ENCODE data around the gene SARM1.
A peak's percentile ranks its signal among the peaks of the same experiment; 100 is the strongest.

SARM1 gene

DNA sequence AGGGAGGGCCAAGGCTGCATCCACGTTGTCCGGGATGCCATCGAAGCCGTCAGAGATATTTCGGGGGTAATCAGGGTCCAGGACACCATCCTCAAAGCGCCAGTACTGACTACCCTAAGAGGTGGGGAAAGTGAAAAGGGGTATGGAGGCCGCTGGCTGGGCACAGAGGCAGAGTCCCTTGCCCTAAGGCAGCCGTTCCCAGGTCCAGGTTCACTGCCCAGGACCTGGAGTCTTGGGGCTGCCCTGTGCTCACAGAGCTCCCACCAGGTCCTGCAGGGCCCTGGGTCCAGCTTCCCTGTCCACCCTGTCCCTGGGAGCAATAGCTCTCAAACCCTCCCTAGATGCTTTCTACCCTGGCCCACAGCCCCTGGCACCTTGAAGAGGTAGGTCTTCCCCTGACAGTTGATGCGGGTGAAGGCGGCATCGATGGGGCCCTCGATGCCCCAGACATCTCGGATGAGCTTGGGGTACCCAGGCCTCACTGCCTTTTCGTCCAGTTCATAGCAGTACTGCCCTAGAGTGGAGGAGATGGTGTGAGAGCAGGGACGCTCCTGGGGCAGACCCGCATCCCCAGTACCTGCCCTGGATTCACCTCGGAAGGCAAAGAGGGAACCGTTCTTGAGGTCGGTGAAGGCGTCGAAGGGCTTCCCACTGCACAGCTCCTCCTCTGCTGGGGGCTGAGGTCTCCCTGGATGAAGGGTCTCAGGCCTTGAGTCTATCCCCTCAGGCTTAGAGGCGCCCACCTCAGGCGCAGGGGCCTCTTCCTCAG, 2.4 kb upstream of the SARM1 start:
- DNase-seq (ENCODE audit: low spot score) = no peak

DNA sequence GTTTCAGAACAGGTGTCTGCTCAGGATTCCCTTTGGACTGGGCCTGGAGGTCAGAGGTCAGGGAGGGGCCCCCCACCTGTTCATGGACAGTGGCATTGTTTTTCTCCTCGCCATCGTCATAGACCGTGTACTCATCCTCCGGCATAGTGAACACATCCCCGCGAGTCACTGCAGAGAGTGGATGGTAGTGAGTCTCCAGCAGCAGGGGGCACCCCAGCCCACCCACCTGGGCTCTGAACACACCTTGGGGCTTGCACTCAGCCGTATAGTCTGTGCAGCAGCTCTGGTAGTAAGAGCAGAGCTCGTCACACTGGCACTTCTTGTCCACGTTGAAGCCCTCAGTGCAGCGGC, 1.8 kb upstream of the SARM1 start:
- DNase-seq (ENCODE audit: low spot score) = no peak

DNA sequence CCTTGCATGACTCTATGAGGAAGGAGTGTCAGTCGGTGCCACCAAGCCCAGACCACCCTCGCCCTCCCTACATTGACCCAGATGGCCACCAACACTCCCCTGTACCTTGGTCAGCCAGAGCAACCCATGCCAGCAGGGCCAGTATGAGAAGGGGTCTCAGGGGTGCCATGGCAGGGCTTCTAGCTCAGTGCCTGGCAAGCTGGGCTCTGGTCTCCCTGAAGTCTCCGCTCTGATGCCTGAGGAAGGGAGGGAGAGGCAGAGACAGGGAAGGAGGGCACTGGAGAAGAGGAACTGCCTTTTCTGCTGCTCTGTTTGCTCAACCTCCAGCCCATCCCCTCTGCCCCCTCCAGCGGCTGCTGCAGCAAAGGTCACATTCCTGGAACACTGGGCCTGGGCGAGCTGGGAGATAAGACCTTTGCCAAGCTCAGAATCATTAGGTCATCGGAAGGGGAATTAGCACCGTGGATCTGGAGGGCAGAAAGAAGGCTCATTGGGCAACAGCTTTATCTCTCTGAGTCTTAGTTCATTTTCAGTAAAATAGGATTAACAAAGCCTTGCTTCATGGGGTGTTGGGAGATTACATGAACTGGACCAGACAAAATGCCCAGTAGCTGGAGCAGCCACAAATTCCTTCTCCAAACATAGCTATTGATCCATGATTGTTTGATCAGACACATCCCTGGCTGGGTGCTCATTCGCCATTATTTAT, 1.3 kb upstream of the SARM1 start, which contains the start of gene VTN:
Gene VTN (minus strand): TSS at position 273 of the 709 bp plus-strand sequence. CDS start 104 bp downstream, at position 169.
- no peak for DNase-seq (ENCODE audit: low spot score)

DNA sequence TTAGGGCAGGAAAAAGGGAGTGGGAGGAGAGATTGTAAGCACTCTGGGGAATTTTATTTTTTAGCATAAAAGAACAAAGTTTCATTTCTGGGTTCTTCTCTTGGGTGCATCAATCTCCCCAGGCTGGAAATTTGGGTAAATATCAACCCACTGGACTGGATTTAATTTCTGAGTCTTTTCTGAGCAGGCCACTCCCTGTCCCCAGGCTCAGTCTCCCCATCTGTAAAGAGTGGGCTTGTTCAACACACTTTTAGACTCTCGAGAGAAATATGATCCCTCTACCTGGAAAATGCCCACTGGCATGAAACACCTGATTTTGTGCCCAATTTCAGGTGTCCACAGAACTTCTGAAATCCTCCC, 770 bp upstream of the SARM1 start:
- no peak for DNase-seq (ENCODE audit: low spot score)

DNA sequence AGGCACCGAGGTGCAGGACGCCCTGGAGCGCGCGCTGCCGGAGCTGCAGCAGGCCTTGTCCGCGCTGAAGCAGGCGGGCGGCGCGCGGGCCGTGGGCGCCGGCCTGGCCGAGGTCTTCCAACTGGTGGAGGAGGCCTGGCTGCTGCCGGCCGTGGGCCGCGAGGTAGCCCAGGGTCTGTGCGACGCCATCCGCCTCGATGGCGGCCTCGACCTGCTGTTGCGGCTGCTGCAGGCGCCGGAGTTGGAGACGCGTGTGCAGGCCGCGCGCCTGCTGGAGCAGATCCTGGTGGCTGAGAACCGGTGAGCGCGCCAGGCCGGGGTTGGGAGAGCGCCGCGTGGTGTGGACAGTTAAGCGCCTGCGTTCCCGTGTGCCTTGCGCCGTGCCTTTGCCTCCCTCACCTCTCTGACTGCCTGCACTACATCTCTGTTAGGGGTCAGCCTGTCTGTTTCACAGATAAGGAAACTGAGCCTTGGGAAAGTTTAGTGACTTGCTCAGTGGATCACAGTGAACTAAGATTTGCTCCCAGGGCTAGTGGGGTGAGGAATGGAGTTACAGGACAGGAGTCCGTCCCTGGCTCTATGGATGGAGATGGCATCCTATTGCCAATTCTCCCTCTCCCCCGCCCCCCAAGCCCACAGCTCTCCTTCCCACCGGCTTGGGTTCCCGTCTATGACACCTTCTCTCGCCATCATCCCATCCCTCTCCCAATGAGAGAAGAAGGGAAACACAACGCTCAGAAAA, 880 bp downstream of the SARM1 start:
- peak; percentile 36 for DNase-seq (ENCODE audit: low spot score)

DNA sequence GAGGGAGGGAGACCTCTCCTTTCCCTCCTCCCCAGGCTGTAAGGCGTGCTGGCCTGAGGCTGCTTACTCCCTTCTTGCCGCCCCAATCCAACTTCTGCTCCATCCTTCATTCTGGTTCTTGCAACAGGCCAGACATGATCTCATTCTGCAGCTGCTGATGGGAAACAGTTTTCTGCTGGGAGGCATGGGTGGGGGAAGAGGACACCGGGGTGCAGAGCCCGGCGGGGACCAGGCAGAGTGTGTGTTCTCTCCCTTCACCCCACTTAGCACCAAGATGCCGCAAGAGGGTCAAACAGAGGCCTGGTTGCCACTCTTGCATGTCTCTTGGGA, 1.4 kb downstream of the SARM1 start:
- no peak for DNase-seq (ENCODE audit: low spot score)

DNA sequence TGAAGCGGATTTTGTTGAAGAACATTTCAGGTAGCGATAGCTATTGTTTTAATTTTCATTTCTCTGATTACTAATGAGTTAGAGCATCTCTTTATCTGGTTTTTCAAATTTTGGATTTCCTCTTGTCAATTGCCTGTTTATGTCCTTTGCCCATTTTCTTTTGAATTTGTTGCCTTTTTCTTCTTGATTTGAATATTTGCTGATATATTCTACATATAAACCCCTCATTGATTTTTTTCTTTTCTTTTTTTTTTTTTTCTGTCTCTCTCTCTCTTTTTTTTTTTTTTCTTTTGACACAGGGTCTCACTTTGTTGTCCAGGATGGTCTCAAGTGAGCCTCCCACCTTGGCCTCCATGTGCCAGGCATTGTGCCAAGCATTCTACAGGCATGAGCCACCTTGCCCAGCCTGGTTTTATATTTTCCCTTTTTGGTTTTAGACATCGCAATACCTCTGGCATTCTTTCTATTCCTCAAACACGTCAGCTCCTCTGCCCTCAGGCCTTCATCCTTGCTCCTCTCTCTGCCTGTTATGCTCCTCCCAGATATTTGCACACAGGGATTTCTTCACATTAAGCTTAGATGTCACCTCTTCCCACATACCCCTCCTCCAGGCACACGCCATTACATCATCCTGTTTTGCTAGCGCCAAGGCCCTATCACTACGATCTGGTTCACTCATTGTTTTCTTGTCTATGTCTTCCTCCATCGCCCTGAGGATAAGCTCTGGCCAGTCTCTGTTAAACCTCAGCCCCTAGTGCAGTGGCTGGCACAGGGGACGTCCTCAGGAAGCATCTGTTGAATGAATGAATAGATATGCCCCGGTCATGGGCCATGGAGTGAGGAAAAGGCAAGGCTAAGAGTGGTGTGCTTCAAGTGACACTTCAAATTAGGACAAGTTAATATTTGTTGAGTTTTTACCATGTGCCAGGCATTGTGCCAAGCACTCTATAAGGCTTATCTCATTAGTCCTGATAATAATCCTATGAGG, 8.6 kb downstream of the SARM1 start:
- no peak for DNase-seq (ENCODE audit: low spot score)

DNA sequence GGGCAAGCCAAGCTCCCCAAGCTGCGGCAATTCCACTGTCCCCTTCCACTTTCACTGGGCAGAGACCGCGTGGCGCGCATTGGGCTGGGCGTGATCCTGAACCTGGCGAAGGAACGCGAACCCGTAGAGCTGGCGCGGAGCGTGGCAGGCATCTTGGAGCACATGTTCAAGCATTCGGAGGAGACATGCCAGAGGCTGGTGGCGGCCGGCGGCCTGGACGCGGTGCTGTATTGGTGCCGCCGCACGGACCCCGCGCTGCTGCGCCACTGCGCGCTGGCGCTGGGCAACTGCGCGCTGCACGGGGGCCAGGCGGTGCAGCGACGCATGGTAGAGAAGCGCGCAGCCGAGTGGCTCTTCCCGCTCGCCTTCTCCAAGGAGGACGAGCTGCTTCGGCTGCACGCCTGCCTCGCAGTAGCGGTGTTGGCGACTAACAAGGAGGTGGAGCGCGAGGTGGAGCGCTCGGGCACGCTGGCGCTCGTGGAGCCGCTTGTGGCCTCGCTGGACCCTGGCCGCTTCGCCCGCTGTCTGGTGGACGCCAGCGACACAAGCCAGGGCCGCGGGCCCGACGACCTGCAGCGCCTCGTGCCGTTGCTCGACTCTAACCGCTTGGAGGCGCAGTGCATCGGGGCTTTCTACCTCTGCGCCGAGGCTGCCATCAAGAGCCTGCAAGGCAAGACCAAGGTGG, 9.8 kb downstream of the SARM1 start:
- no peak for DNase-seq (ENCODE audit: low spot score)

DNA sequence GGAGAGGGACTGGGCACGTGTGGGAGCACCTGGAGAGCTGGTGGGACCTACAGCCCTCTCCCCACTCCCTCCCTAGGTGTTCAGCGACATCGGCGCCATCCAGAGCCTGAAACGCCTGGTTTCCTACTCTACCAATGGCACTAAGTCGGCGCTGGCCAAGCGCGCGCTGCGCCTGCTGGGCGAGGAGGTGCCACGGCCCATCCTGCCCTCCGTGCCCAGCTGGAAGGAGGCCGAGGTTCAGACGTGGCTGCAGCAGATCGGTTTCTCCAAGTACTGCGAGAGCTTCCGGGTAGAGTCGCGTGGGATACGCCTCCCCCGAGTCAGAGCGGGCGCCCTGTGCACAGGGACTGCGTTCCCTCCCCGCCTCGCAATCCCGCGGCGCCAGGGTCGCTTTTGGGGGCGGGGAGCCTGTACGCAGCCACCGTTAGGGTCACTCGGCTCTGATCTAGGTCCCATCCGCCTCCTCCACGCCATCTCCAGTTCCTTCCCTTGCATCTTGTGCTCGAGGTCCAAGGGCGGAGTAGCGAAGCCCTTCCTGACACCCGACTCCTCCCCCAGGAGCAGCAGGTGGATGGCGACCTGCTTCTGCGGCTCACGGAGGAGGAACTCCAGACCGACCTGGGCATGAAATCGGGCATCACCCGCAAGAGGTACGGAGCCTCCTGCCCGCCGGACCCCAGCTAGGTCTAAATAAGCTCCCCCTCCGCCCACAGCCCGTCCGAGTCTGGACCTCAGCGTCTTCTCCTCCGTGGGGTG, 13.0 kb downstream of the SARM1 start:
- DNase-seq (ENCODE audit: low spot score) = peak; percentile 33

DNA sequence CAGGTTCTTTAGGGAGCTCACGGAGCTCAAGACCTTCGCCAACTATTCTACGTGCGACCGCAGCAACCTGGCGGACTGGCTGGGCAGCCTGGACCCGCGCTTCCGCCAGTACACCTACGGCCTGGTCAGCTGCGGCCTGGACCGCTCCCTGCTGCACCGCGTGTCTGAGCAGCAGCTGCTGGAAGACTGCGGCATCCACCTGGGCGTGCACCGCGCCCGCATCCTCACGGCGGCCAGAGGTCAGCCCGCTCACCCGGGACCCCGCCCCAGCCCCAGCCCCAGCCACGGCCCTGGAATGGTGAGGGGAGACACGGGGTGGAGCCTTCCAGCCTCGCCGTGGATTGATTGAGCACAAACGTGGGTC, 13.5 kb downstream of the SARM1 start:
- no peak for DNase-seq (ENCODE audit: low spot score)

DNA sequence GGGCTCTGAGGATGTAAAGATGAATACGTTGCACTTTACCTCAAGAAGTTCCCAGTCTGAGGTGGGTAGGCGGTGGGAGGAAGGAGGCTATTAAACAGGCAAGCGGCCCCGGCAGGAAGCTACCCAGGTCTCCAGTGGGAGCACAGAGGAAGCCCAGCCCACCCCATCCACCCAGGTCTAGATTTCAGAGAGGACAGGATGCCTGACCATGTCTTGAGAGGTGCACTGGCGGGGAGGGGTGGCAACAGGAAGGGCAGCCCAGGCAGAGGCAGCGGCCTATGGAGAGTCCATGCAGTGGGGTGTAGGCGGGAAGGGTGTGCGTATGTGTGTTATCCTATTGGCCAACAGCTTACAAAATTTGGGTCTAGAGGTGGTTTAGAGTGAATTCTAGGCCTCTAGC, 13.9 kb downstream of the SARM1 start:
- DNase-seq (ENCODE audit: low spot score) = no peak

DNA sequence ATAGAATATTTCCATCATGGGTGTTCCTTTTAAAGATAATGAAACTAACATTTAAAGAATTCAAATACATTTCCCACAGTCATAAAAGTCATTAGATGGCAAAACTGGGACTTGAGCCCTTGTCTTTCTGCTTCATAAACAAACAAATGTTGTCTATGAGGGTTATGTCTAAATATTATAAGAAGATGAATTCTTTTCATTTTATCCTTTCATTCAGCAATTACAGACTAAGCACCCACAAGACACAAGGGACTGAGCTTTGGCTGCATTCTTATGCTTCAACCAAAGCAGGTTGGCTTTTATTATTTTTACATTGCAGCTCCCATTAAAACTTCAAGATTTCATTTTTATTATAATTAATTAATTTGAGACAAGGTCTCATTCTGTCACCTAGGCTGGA, 14.9 kb downstream of the SARM1 start:
- DNase-seq (ENCODE audit: low spot score) = no peak

DNA sequence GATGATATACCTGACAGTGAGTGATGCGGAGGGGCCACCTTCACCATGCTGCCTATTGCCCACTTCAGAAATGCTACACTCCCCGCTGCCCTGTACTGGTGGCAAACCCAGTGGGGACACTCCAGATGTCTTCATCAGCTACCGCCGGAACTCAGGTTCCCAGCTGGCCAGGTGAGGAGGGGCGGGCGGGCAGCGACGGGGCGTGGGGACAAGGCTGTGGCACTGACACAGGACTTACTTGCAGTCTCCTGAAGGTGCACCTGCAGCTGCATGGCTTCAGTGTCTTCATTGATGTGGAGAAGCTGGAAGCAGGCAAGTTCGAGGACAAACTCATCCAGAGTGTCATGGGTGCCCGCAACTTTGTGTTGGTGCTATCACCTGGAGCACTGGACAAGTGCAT, 16.6 kb downstream of the SARM1 start:
- no peak for DNase-seq (ENCODE audit: low spot score)

DNA sequence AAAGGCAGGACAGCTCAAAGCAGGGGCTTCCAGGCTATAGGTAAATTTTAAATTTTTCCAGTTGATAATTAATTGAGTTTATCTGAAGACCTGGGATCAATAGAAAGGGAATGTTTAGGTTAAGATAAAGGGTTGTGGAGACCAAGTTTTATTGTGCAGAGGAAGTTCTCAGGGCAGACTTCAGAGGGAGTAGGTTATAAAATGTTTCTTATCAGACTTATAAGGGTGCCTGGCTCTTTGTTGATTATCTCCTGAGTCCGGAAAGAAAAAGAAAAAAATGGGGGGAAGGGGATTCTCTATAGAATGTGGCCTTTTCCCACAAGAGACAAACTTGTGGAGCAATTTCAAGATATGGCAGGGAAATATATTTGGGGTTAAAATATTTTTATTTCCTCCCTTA, 18.6 kb downstream of the SARM1 start:
- DNase-seq (ENCODE audit: low spot score) = no peak

DNA sequence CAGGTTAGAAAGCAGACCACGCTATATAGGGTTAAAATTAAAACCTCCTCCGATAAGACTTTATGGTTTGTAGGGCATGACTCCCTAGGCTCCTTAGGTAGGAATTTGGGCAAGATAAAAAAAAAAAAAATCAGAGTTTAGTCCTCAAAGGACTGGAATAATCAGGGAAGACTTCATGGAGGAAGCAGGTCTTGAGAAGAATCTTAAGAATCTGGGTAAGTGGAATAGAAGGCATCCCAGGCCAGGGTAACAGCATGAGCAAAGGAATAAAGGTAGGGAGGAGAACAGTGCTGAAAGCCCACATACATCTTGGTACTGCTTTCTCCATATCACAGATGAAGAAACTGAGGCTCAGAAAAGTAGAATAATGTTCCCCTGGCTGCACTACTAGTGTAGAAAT, 19.1 kb downstream of the SARM1 start:
- no peak for DNase-seq (ENCODE audit: low spot score)

DNA sequence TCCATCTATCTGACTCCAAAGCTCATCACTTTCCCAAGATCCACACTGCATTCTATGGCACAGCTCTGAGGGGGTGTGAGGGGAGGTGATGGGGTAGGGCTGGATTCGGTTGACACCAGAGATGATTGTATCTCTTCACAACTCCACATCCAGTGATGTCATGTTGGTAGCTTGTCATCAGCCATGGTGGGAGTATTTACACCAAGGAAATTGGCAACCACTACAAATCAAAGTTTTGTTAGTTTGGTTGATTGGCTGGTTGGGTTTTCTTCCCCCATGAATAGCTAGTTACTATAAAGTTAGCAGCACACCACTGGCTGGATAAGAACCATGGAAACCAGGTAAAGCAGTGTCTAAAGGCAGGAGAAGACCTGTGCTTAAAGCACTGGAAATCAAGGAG, 19.5 kb downstream of the SARM1 start:
- DNase-seq (ENCODE audit: low spot score) = no peak

DNA sequence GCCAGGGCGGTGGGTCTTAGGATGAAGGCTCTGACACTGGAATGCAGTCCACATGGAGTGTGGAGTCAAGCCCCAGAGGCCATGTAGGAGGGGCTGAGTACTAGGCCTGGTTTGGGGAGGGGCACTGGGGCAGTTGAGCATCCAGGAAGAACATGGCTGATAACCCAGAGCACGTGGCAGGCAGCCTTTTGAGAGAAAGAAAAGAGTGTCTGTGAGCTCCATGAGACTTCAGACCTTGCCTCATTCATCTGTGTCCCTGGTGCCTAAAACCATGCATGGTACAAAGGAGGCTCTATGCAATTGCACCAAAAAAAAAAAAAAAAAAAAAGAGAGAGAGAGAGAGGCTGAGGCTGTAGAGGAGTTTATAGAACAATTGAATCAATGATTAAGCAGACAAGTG, 19.9 kb downstream of the SARM1 start:
- no peak for DNase-seq (ENCODE audit: low spot score)

DNA sequence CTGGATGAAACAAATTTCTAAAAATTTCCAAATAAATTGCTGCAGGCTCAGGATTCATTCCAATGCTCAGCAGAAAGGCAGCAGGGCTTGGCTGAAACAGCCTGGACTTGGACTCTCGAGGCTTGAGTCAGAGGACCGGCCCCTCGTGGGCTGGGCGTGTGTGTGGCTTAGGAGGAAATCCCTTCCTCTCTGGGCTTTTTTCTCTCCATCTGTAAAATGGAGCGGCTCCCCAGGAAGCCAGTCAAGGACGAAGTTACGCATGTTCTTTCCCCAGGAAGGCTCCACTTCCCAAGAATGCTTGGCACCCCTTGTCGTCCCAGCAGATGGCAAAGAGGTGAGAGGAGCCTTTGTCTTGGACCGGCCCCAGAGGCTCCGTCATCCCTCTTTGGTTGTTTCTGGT, 21.0 kb downstream of the SARM1 start:
- DNase-seq (ENCODE audit: low spot score) = no peak

DNA sequence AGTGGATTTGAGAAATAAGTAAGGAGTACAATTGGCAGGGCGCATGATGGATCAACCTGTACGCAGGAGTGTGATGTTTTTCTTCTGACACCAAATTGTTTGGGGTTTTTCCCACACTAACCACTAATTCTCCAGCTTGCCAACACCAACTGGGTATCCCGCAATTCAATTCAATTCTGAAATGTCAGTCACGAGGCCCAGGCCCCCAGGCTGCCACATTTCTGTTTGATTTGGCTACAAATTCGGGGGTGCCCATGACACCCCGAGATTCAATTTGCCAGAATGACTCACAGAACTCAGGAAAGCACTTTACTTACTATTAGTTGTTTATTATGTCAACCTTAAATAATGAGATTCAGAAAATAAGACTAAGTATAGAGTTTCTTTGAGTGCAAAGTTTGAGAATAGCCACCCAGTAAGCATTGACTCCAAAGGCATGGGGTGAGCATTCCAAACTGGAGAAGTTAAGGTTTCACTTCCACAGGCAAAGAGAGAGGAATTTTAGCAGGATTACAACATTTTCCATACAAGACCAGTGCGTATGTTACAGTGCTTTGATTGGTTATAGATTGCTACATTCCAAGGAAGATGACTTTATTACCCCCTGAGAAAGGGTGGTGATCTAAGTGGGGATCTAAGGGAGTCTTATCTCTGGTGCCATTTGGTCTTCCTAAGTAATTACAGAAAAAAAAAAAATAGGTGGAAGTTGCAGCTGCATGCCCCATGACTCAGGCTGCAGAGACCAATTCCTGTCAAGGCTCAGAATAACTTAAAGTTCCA, 23.0 kb downstream of the SARM1 start:
- DNase-seq (ENCODE audit: low spot score) = no peak

DNA sequence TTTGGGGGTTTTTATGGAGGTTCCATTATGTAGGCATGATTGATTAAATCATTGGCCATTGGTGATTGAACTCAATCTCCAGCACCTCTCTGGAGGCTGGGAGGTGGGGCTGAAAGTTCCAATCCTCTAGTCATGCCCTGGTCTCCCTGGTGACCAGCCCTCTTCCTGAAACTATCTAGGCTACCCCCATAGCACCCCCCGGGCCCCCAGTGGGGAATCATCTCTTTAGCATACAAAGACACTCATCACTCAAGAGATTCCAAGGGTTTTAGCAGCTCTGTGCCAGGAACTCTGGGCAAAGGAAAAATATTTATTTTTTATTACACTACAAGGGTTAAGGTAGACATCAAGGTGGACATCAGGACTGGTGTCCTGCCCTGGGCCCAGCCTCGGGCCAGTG, 23.9 kb downstream of the SARM1 start:
- no peak for DNase-seq (ENCODE audit: low spot score)
